Upper lobe of left lung (tissue), 4 donors: ENCODE data around the gene GALK2.

Source experiments
- EP300 ChIP-seq, 4 donors: sonication (generic); formaldehyde crosslinking; IDR thresholded peaks; one replicate each; pipeline ENCODE4 v1.5.1; 2017; ENCODE audit warnings: antibody characterized with exemption in 4 of 4, control low read depth in 2 of 4
- POLR2A ChIP-seq, 4 donors: fragments of 450-650 bp; IDR thresholded peaks; one replicate each; pipeline ENCODE4 v1.5.1; 2016 to 2017; ENCODE audit warnings: antibody characterized with exemption in 4 of 4, mild to moderate bottlenecking in 2 of 4
- TF ChIP-seq, protein P1 (sequence below), 6 experiments: fragments of 450-650 bp in 4 of 6; fragments of 200-600 bp in 2 of 6; sonication (generic) in 2 of 6; IDR thresholded peaks; one replicate each; pipeline ENCODE4 v1.5.1; 2016 to 2019; ENCODE audit warnings: antibody characterized with exemption in 6 of 6

DNA sequence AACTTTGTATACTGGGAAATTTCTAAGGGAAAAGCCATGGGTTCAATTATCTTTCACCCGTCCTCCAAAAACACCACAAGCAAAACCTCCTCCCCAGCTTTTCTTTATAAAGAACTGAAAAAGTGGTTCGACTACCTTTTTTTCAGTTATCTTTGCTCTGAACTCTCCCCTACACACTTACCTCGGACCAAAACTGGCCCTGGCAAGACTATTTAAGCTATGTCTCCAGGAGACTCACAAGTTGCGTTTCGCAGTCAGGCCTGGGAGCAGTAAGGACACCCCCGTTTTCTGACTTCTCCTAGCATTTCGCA, 15.3 kb upstream of the GALK2 start:
- TF ChIP-seq POLR2A (IDR thresholded peaks at IDR 0.05) (no peak), EP300 (IDR thresholded peaks at IDR 0.05) (no peak)
- TF ChIP-seq, protein P1, sequence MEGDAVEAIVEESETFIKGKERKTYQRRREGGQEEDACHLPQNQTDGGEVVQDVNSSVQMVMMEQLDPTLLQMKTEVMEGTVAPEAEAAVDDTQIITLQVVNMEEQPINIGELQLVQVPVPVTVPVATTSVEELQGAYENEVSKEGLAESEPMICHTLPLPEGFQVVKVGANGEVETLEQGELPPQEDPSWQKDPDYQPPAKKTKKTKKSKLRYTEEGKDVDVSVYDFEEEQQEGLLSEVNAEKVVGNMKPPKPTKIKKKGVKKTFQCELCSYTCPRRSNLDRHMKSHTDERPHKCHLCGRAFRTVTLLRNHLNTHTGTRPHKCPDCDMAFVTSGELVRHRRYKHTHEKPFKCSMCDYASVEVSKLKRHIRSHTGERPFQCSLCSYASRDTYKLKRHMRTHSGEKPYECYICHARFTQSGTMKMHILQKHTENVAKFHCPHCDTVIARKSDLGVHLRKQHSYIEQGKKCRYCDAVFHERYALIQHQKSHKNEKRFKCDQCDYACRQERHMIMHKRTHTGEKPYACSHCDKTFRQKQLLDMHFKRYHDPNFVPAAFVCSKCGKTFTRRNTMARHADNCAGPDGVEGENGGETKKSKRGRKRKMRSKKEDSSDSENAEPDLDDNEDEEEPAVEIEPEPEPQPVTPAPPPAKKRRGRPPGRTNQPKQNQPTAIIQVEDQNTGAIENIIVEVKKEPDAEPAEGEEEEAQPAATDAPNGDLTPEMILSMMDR (IDR thresholded peaks at IDR 0.05): no peak
